ENCODE results near the gene PTPN1. TPM values are rescaled to one million over a fixed set of nuclear protein-coding genes. Genes with fewer than 3 reads are reported as not detected.

The PTPN1 gene
- total and polyA plus RNA-seq, 10 of the 15 experiments (the other 5 are each of a cell fraction or from before 2014, with no cell fraction given) = 15.9 to 74.7 (median 43.9) TPM

GRCh38 chr20:50522053-50522674 is 12.0 kb downstream of the PTPN1 start:
- no peak for TF ChIP-seq SMC3 (IDR thresholded peaks at IDR 0.05; ENCODE audit: borderline replicate concordance, low read length)
- no peak for TF ChIP-seq CHD4 (IDR thresholded peaks at IDR 0.05)
- no peak for TF ChIP-seq SMARCA5 (IDR thresholded peaks at IDR 0.05)
- peak; percentile 10; the same call in 1 of the 2 replicates for TF ChIP-seq SPI1 (IDR thresholded peaks at IDR 0.05; ENCODE audit: borderline replicate concordance, insufficient read depth, low read depth, low read length)
- no peak overlapping the region for H3K9ac ChIP-seq (ENCODE audit: control insufficient read depth, insufficient read depth, low read length)
- peaks cover 0 to 8% of the 10 kb centered on the region in 2 experiments; a peak in 2 of 4 replicates for H3K36me3 ChIP-seq (ENCODE audit: control insufficient read depth in 2 of 2, insufficient read depth in 2 of 2, low read length in 1 of 2)
- DNase-seq (ENCODE audit: low read depth, low spot score) (no peak), FAIRE-seq (no peak), ATAC-seq (no peak)
- CTCF ChIA-PET = interaction anchor here (1.7 to 2.1 kb wide), 4 partner anchors 9 to 53 kb away, joined by 4 to 8 read pairs (median 6); no protein-coding TSS in a partner anchor
- no peak overlapping the region for H3K4me3 ChIP-seq
- H2AFZ ChIP-seq (ENCODE audit: control insufficient read depth, low read depth, low read length) = no peak overlapping the region
- no peak overlapping the region for H3K27ac ChIP-seq (ENCODE audit: control insufficient read depth, insufficient read depth)
- no peaks in the 10 kb centered on the region for H3K9me3 ChIP-seq (replicated peaks; ENCODE audit: control insufficient read depth, insufficient read depth, low read length)
- in situ Hi-C loops (cut with MboI) (loop anchor here (25.0 kb wide), 1 partner anchor 835 kb away; no protein-coding TSS in a partner anchor), intact Hi-C loops (cut with micrococcal nuclease; ENCODE audit: unreplicated experiment) (no loop called here)
- H3K4me1 ChIP-seq (ENCODE audit: control insufficient read depth, insufficient read depth, low read length) = peaks cover 70% of the 10 kb centered on the region
- POLR2A ChIA-PET = interaction anchor here (0.8 to 4.9 kb wide), 4 partner anchors 10 to 19 kb away, joined by 3 to 56 read pairs (median 8); partner anchors contain the start of gene PTPN1
- H4K20me1 ChIP-seq (ENCODE audit: control insufficient read depth, insufficient read depth) = no peaks in the 10 kb centered on the region
- 96% methylated on average over 3 of the region's 3 CpGs for WGBS (ENCODE audit: insufficient coverage, insufficient replicate concordance, low lambda C conversion rate, missing lambda C conversion rate)
- no peaks in the 10 kb centered on the region for H3K27me3 ChIP-seq (replicated peaks in 1 of 2; ENCODE audit: control insufficient read depth in 2 of 2, insufficient read depth in 2 of 2, low read length in 1 of 2)
- SMC1A ChIA-PET (ENCODE audit: uncharacterized antibody, unreplicated experiment) = interaction anchor here (73.1 to 95.1 kb wide), 2 partner anchors 13 to 24 kb away, joined by 2799 read pairs; partner anchors contain the start of gene PTPN1
- H3K79me2 ChIP-seq (ENCODE audit: control insufficient read depth, insufficient read depth, low read length) = peaks cover 97% of the 10 kb centered on the region
- 0 out of 2 replicates have a peak overlapping the region, but pooled peaks have one; percentile 14 for H3K4me2 ChIP-seq (ENCODE audit: control insufficient read depth, insufficient read depth)
- RAD21 ChIA-PET (ENCODE audit: unreplicated experiment) = interaction anchor here (1.1 to 12.9 kb wide), 3 partner anchors 9 to 48 kb away, joined by 4 to 167 read pairs (median 40); no protein-coding TSS in a partner anchor
- no TSS peak for BruUV-seq (replicated peaks)

Measured in GM12878 (cell line).